IMR-90 (cell line): Measurements from ENCODE around the gene SH3TC1. TPM values are rescaled to one million over a fixed set of nuclear protein-coding genes. Genes with fewer than 3 reads are reported as not detected.

ENCODE experiments used
- ATAC-seq: fragments of 200-7000 bp; cut with Tn5 transposase; 2 replicates; pipeline ENCODE4 v1.9.1; 2020; ENCODE audit warnings: low read depth, mild to moderate bottlenecking, moderate library complexity
- BruUV-seq: library from RNA; stranded (reverse); fragments of 400-500 nt; replicated peaks from 2 replicates; lab custom pipeline; 2021; lab: Mats Ljungman, UMichigan
- CTCF ChIA-PET: fragments of 300-600 bp; formaldehyde crosslinking; extraction: SDS; loops from one replicate; lab custom pipeline; 2021; ENCODE audit warnings: antibody characterized with exemption; lab: Yijun Ruan, JAX
- POLR2A ChIA-PET: fragments of 300-600 bp; sonication (Branson Sonifier 250); formaldehyde crosslinking; loops from one replicate; lab custom pipeline; 2022; ENCODE audit warnings: antibody characterized with exemption; ENCODE audit not compliant: unreplicated experiment; lab: Charles Lee
- DNase-seq: peaks from one replicate; pipeline ENCODE4 v3.0.0; 2013
- H2AFZ ChIP-seq: replicated peaks from 2 replicates; pipeline ENCODE3; 2013; ENCODE audit warnings: low read length, mild to moderate bottlenecking; ENCODE audit not compliant: poor library complexity
- H2AK5ac ChIP-seq: 2 replicates; pipeline ENCODE4 v1.6.1; 2013; ENCODE audit warnings: low read depth, low read length, inconsistent platforms
- H2AK9ac ChIP-seq: replicated peaks from 2 replicates; pipeline ENCODE3; 2013; ENCODE audit warnings: mild to moderate bottlenecking, low read depth, low read length, moderate library complexity; ENCODE audit not compliant: poor library complexity
- H2BK120ac ChIP-seq: 2 replicates; pipeline ENCODE4 v1.6.1; 2013; ENCODE audit warnings: low read depth, low read length, inconsistent platforms
- H2BK15ac ChIP-seq: 3 replicates; pipeline ENCODE4 v1.6.1; 2013; ENCODE audit warnings: low read depth, low read length, inconsistent platforms
- H2BK20ac ChIP-seq: 2 replicates; pipeline ENCODE4 v1.6.1; 2013; ENCODE audit warnings: low read depth, mild to moderate bottlenecking, inconsistent platforms, low read length, moderate library complexity
- H2BK5ac ChIP-seq: 2 replicates; pipeline ENCODE4 v1.6.1; 2013; ENCODE audit warnings: mild to moderate bottlenecking, low read depth, low read length, inconsistent platforms; ENCODE audit not compliant: poor library complexity, severe bottlenecking
- H3K14ac ChIP-seq: replicated peaks from 2 replicates; pipeline ENCODE4 v1.6.1; 2013; ENCODE audit warnings: low read depth, low read length, inconsistent platforms
- H3K18ac ChIP-seq: 2 replicates; pipeline ENCODE4 v1.6.1; 2013; ENCODE audit warnings: low read depth, low read length, control low read depth
- H3K23ac ChIP-seq: 2 replicates; pipeline ENCODE4 v1.6.1; 2013; ENCODE audit warnings: low read depth, low read length, inconsistent platforms
- H3K27ac ChIP-seq: 2 replicates; pipeline ENCODE4 v1.5.1; 2013; ENCODE audit warnings: mild to moderate bottlenecking, control low read depth, low read length; ENCODE audit not compliant: insufficient read depth
- H3K27me3 ChIP-seq: 2 replicates; pipeline ENCODE4 v1.6.1; 2013; ENCODE audit warnings: low read length; ENCODE audit not compliant: control insufficient read depth, insufficient read depth
- H3K36me3 ChIP-seq: 2 replicates; pipeline ENCODE4 v1.6.1; 2013; ENCODE audit warnings: low read length, mixed read lengths; ENCODE audit not compliant: control insufficient read depth, insufficient read depth
- H3K4ac ChIP-seq: 2 replicates; pipeline ENCODE4 v1.6.1; 2013; ENCODE audit warnings: low read depth, low read length, inconsistent platforms
- H3K4me1 ChIP-seq: 2 replicates; pipeline ENCODE4 v1.6.1; 2013; ENCODE audit warnings: low read length, mixed read lengths; ENCODE audit not compliant: control insufficient read depth, insufficient read depth
- H3K4me2 ChIP-seq: 2 replicates; pipeline ENCODE4 v1.6.1; 2013; ENCODE audit warnings: low read depth, mild to moderate bottlenecking, control low read depth, low read length, moderate library complexity
- H3K4me3 ChIP-seq: 2 replicates; pipeline ENCODE4 v1.5.1; 2013; ENCODE audit warnings: low read depth, mild to moderate bottlenecking, control low read depth, low read length, moderate library complexity; ENCODE audit not compliant: insufficient read depth
- H3K56ac ChIP-seq: 2 replicates; pipeline ENCODE4 v1.6.1; 2013; ENCODE audit warnings: low read length, inconsistent platforms; ENCODE audit not compliant: insufficient read depth; ENCODE audit errors: extremely low read depth
- H3K79me1 ChIP-seq, 2 experiments: 2 replicates each; pipeline ENCODE4 v1.6.1; 2013; ENCODE audit warnings: low read length in 2 of 2, inconsistent platforms in 1 of 2, low read depth in 1 of 2
- H3K9ac ChIP-seq: 2 replicates; pipeline ENCODE4 v1.6.1; 2013; ENCODE audit warnings: low read depth, low read length, control low read depth
- H3K9me1 ChIP-seq: 2 replicates; pipeline ENCODE4 v1.6.1; 2013; ENCODE audit warnings: low read length, inconsistent platforms; ENCODE audit not compliant: insufficient read depth
- H3K9me3 ChIP-seq: 2 replicates; pipeline ENCODE4 v1.6.1; 2013; ENCODE audit warnings: low read length; ENCODE audit not compliant: control insufficient read depth, insufficient read depth
- H4K20me1 ChIP-seq: 2 replicates; pipeline ENCODE4 v1.6.1; 2013; ENCODE audit warnings: low read length, inconsistent platforms; ENCODE audit not compliant: insufficient read depth
- H4K5ac ChIP-seq: 2 replicates; pipeline ENCODE4 v1.6.1; 2013; ENCODE audit warnings: mild to moderate bottlenecking, low read depth, low read length, control low read depth
- H4K8ac ChIP-seq, 2 experiments: 2 replicates each; pipeline ENCODE4 v1.6.1; 2013; ENCODE audit warnings: low read depth in 2 of 2, low read length in 2 of 2, control low read depth in 1 of 2, inconsistent platforms in 1 of 2
- H4K91ac ChIP-seq: 2 replicates; pipeline ENCODE4 v1.6.1; 2013; ENCODE audit warnings: low read depth, low read length, inconsistent platforms; ENCODE audit not compliant: insufficient read depth
- CHD1 ChIP-seq: IDR thresholded peaks from 2 replicates; pipeline ENCODE4 v1.6.1; 2012; ENCODE audit warnings: low read depth, low read length, improper control_type of control experiment
- CTCF ChIP-seq: conservative IDR thresholded peaks from 2 replicates; pipeline ENCODE4 v1.5.1; 2012; ENCODE audit warnings: mild to moderate bottlenecking, low read depth, low read length, improper control_type of control experiment
- FOS ChIP-seq: fragments of 150-350 bp; IDR thresholded peaks from 2 replicates; pipeline ENCODE4 v1.6.1; 2016; ENCODE audit warnings: low read depth, low read length
- MAFK ChIP-seq: IDR thresholded peaks from 2 replicates; pipeline ENCODE4 v1.6.1; 2012; ENCODE audit warnings: low read depth, low read length, improper control_type of control experiment
- MXI1 ChIP-seq: IDR thresholded peaks from 2 replicates; pipeline ENCODE4 v1.6.1; 2012; ENCODE audit warnings: low read depth, mild to moderate bottlenecking, low read length, moderate library complexity, borderline replicate concordance
- POLR2A ChIP-seq: IDR thresholded peaks from 2 replicates; pipeline ENCODE4 v1.6.1; 2012; ENCODE audit warnings: mild to moderate bottlenecking, low read depth, low read length
- RCOR1 ChIP-seq: IDR thresholded peaks from 2 replicates; pipeline ENCODE4 v1.6.1; 2012; ENCODE audit warnings: mild to moderate bottlenecking, low read length, improper control_type of control experiment; ENCODE audit not compliant: insufficient replicate concordance
- SMC3 ChIP-seq: fragments of 150-350 bp; IDR thresholded peaks from 2 replicates; pipeline ENCODE4 v1.6.1; 2016; ENCODE audit warnings: low read depth, mild to moderate bottlenecking, antibody characterized with exemption, low read length, moderate library complexity
- WGBS, 2 experiments: methylation state at CpG; one replicate each; pipeline versions ENCODE4 v1.1.5 to v1.1.7; 2013; ENCODE audit warnings: missing lambda C conversion rate in 2 of 2; ENCODE audit not compliant: insufficient read length in 1 of 2; ENCODE audit errors: extremely low coverage in 2 of 2; 5-methylcytosine and 5-hydroxymethylcytosine counted together
- dilution Hi-C: fragments of 300-500 bp; cut with HindIII; formaldehyde crosslinking; loops from one replicate; pipeline ENCODE4 v1.14.3; 2018; ENCODE audit warnings: low sequenced_read_pairs; ENCODE audit not compliant: unreplicated experiment
- in situ Hi-C: fragments of 300-500 bp; cut with MboI; formaldehyde crosslinking; loops from 3 replicates; pipeline ENCODE4 v1.14.3; 2019; ENCODE audit warnings: low sequenced_read_pairs, inconsistent platforms, mixed read lengths
- intact Hi-C: fragments of 100-400 bp; cut with micrococcal nuclease; formaldehyde crosslinking; loops from 2 replicates; pipeline ENCODE4 v1.10.0; 2022
- polyA plus RNA-seq, 3 experiments: library from polyadenylated mRNA; depleted of rRNA; stranded (reverse); fragments of >200 nt; gene quantifications; 2 replicates each; pipeline ENCODE4 v1.2.3, GENCODE V29; 2012; ENCODE audit warnings: low replicate concordance in 1 of 3
- total RNA-seq: library from RNA; depleted of rRNA; stranded (reverse); fragments of >200 nt; gene quantifications from 2 replicates; pipeline ENCODE4 v1.2.3, GENCODE V29; 2012

SH3TC1 gene
- total and polyA plus RNA-seq, 2 of the 4 experiments (the other 2 are of a cell fraction): 1.6 to 2.2 TPM

- DNase-seq (peak; percentile 44), ATAC-seq (no peak)
- Histone ChIP-seq H3K23ac (no peak overlapping the region), H2BK15ac (no peak overlapping the region), H3K36me3 (no peaks in the 10 kb centered on the region), H2BK20ac (no peak overlapping the region), H3K4me1 (peaks cover 4% of the 10 kb centered on the region; the same call in 1 of the 2 replicates), H3K9ac (no peak overlapping the region), H3K4me2 (no peak overlapping the region), H2AK5ac (no peak overlapping the region), H3K4ac (no peak overlapping the region; the same call in 1 of the 2 replicates), H3K79me1 (no peaks in the 10 kb centered on the region), H3K18ac (no peak overlapping the region), H4K5ac (no peak overlapping the region), H4K8ac (peak overlapping the region in 1 of 2 experiments; percentile 21; a peak in 1 of 4 replicates), H3K9me1 (no peaks in the 10 kb centered on the region), H4K91ac (no peak overlapping the region), H2AFZ (peak overlapping the region; percentile 74), H2BK5ac (peak overlapping the region; percentile 5), H2BK120ac (no peak overlapping the region; the same call in 1 of the 2 replicates), H4K20me1 (no peaks in the 10 kb centered on the region), H3K27me3 (peaks cover 19% of the 10 kb centered on the region; the same call in 1 of the 2 replicates), H3K4me3 (no peak overlapping the region), H2AK9ac (no peak overlapping the region), H3K14ac (no peak overlapping the region), H3K9me3 (no peaks in the 10 kb centered on the region), H3K27ac (no peak overlapping the region), H3K56ac (no peak overlapping the region)
- in situ Hi-C loops: no loop called here
- no TSS peak for BruUV-seq
- intact Hi-C loops: no loop called here
- dilution Hi-C loops: no loop called here
- WGBS, 2 experiments: 62% methylated on average over 18 of the region's 23 CpGs; no CpG with 5 or more reads in 1 of the 2 experiments
- ChIA-PET POLR2A (no interaction called here), CTCF (interaction anchor here (2.3 kb wide), 1 partner anchor 14 kb away, joined by 11 read pairs; no protein-coding TSS in a partner anchor)
- TF ChIP-seq MXI1: no peak
- no peak for TF ChIP-seq POLR2A
- TF ChIP-seq SMC3: no peak
- TF ChIP-seq FOS: peak; percentile 40; the same call in 1 of the 2 replicates
- TF ChIP-seq CTCF: no peak
- peak; percentile 65 for TF ChIP-seq MAFK
- no peak for TF ChIP-seq RCOR1
- TF ChIP-seq CHD1: no peak
Measured at GRCh38 chr4:8191136-8191747, 7.8 kb upstream of the SH3TC1 start.
